ENCODE measurements around the gene ATG16L1.

ATG16L1 gene

DNA sequence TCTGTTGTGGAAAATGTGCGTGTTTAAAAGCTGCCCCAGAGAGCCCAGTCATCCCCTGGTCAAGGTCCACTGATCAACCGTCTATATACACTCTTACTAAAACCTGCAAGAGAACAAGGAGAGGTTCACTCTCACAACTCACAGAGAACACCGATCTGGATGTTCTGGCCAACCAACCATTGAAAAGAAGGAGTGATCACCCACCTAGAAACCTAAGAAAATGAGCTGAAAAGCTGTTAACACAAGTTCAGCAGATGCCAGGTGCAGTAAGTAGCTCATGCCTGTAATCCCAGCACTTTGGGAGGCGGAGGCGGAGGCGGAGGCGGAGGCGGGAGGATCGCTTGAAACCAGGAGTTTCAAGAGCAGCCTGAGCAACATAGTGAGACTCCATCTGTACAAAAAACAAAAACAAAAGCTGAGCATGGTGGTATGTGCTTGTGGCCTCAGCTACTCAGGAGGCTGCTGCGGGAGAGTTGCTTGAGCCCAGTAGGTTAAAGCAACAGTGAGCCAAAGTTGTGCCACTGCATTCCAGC is 14.5 kb downstream of the ATG16L1 start:
- Histone ChIP-seq H3K4me1 (ENCODE audit: control insufficient read depth in 1 of 2, insufficient read depth in 1 of 2, low read depth in 1 of 2, low read length in 1 of 2) (peaks cover 0 to 21% of the 10 kb centered on the region in 2 experiments), H3K27me3 (no peaks in the 10 kb centered on the region), H3K27ac (no peak overlapping the region), H3K36me3 (peaks cover 81% of the 10 kb centered on the region), H3K4me3 (ENCODE audit: low read depth in 1 of 2, low read length in 1 of 2) (no peak overlapping the region), H3K9me3 (no peaks in the 10 kb centered on the region)
- no peak for TF ChIP-seq CTCF (IDR thresholded peaks at IDR 0.05)

- peaks cover 81% of the 10 kb centered on the region for H3K36me3 ChIP-seq
- H3K4me1 ChIP-seq (ENCODE audit: control insufficient read depth in 1 of 2, insufficient read depth in 1 of 2, low read depth in 1 of 2, low read length in 1 of 2) = peaks cover 0 to 21% of the 10 kb centered on the region in 2 experiments
- no peak for TF ChIP-seq CTCF (IDR thresholded peaks at IDR 0.05)
- H3K4me3 ChIP-seq (ENCODE audit: low read depth in 1 of 2, low read length in 1 of 2) = no peak overlapping the region
- H3K9me3 ChIP-seq = no peaks in the 10 kb centered on the region
- H3K27ac ChIP-seq = no peak overlapping the region
- H3K27me3 ChIP-seq = no peaks in the 10 kb centered on the region
Measured at GRCh38 chr2:233266481-233266880, 15.0 kb downstream of the ATG16L1 start.

DNA sequence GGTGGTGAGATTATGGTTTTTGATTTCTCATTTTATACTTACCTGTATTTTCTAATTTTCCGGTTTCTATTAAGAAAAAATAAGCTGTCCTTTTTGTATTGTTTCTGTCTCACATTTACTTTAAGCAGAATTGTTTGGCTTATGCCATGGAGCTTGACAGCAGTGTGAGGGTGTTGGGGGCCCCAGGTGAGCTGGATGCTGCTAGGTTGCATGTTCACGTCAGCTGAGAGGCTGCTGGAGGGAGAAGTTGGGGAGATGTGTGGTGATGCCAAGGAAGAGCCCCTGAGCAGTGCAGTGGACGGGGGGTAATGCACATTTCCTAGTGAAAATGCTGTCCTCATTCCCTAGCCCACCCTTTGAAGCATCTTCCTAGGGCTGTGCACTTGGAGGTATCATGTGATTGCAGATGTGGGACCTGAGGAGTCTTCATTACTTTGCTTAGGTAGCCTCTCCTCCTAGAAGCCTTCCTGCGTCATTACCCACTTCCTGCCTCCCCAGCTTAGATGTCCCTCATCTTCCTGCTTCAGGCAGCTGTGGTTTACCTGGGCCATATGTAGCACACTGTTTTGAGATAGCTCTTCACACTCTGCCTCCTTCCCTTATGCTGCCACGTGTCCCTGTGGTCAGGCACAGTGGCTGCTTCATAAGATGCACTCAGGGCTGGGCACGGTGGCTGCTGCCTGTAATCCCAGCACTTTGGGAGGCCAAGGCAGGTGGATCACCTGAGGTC is 16.2 kb downstream of the ATG16L1 start:
- H3K36me3 ChIP-seq = peaks cover 79% of the 10 kb centered on the region
- H3K27me3 ChIP-seq = no peaks in the 10 kb centered on the region
- no peak for TF ChIP-seq CTCF (IDR thresholded peaks at IDR 0.05)
- no peaks in the 10 kb centered on the region for H3K9me3 ChIP-seq
- peak overlapping the region; percentile 80 for H3K27ac ChIP-seq
- peaks cover 0 to 20% of the 10 kb centered on the region in 2 experiments for H3K4me1 ChIP-seq (ENCODE audit: control insufficient read depth in 1 of 2, insufficient read depth in 1 of 2, low read depth in 1 of 2, low read length in 1 of 2)
- H3K4me3 ChIP-seq (ENCODE audit: low read depth in 1 of 2, low read length in 1 of 2) = no peak overlapping the region

- Histone ChIP-seq H3K27ac (peak overlapping the region; percentile 18), H3K4me1 (ENCODE audit: control insufficient read depth in 1 of 2, insufficient read depth in 1 of 2, low read depth in 1 of 2, low read length in 1 of 2) (peaks cover 0 to 14% of the 10 kb centered on the region in 2 experiments), H3K36me3 (peaks cover 79% of the 10 kb centered on the region)
Measured at GRCh38 chr2:233270366-233270765, 18.9 kb downstream of the ATG16L1 start.

GRCh38 chr2:233270951-233271350 is 19.5 kb downstream of the ATG16L1 start:
- Histone ChIP-seq H3K4me1 (ENCODE audit: control insufficient read depth in 1 of 2, insufficient read depth in 1 of 2, low read depth in 1 of 2, low read length in 1 of 2) (peaks cover 0 to 14% of the 10 kb centered on the region in 2 experiments), H3K9me3 (no peaks in the 10 kb centered on the region), H3K27ac (no peak overlapping the region), H3K4me3 (ENCODE audit: low read depth in 1 of 2, low read length in 1 of 2) (no peak overlapping the region), H3K36me3 (peaks cover 79% of the 10 kb centered on the region), H3K27me3 (no peaks in the 10 kb centered on the region)
- TF ChIP-seq CTCF (IDR thresholded peaks at IDR 0.05) = no peak

More at GRCh38 chr2:233270366-233270765, 18.9 kb downstream of the ATG16L1 start:
- Histone ChIP-seq H3K27me3 (no peaks in the 10 kb centered on the region), H3K4me3 (ENCODE audit: low read depth in 1 of 2, low read length in 1 of 2) (no peak overlapping the region), H3K9me3 (no peaks in the 10 kb centered on the region)
- TF ChIP-seq CTCF (IDR thresholded peaks at IDR 0.05) = no peak
